Measurements from ENCODE around the gene DEXI.
"Not testable (repeated sequence)": the region's sequence is repeated elsewhere in the genome, so short reads cannot be mapped to it uniquely, and the experiment has no call there.

DEXI gene

DNA sequence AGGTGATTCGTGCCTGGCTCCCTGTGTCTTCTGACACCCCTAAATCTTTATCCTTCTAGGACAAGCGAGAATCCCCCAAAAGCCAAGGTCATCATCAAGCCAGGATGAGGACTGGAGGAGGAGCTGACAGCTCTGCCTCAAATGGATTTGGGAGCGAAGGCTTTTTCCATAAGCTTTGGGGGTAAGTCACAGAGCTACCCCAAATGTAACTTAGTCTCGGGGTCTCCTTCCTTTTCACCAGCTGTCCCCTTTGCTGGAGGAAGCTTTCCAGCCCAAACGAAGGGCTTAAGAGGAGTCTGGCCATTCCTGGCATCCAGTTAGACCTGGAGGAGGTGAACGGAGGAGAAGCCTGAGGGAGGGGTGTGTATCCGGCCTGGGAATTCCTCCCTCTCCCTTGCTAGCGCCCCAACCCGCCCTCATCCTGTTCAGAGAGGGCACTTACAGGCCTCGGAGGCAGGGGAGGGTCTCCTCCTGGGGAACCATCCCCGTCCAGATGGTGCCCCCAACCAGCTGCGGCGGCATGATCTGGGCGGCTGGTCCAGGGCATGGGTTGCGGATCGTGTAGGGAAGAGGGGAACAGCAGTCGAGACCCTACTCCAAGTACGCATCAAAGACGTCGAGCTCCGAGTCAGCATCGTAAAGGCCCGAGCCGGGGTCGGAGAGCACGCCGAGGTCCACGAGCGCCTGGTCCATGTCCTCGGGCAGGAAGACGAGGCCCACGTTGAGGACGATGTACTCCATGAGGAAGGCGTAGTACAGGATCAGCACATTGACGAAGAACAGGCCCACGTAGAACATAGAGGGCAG, 938 bp downstream of the DEXI start:
- no peak for DNase-seq (ENCODE audit: low read depth in 2 of 2)

DNA sequence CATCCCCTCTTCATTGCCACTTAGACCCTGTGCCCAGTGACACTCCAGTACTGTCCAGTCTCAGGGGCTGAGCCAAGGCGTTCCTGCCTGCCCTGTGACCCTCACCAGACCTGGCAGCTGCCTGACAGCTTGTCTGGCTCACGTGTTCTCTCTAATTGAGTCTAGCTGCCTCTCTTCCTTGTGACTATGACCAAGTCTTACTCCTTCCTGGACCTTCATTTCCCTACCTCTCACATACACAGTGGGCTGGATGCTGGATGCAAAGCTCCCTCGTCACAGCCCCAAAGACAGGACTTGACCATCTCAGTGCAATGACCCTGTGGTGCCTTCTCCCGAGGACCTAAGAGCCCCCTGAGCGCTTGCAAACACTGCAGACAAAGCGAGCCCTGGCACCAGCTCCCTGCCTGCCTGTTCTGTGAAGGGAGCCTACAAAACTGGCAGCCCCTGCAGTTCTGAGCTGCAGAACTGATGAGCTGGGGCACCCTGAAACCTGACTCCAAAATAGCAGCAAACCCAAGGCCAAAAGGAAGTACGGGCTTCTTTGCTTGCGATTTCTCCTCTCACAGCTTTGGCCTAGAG, 1.7 kb downstream of the DEXI start:
- DNase-seq (ENCODE audit: low read depth in 2 of 2), result no peak

DNA sequence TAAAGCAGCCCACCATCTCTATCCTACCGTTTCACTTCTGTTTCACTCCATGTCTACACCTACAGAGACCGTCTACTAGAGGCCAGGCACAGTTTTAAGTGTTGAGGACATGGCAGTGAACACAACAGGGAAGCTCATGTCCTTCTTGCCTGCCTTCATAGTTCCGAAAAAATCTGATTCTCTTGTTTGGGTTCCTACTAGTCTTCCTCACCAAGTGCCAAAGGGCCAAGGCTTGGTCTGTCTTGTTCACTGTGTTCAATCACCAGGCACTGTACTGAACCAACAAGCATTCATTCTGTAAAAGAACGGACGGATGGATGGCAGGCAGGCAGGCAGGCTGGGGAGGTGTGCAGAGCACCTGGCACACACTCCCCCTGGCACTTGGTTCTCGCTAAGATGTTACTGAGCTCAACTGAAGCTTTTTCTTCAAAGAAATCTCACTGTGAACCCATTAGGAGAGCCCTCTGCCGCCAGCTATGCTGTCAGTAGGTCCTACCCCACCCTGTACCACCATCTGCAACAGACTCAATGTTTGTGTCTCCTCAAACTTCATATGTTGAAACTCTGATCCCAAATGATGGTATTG, 2.5 kb downstream of the DEXI start:
- no peak for DNase-seq (ENCODE audit: low read depth in 2 of 2)

DNA sequence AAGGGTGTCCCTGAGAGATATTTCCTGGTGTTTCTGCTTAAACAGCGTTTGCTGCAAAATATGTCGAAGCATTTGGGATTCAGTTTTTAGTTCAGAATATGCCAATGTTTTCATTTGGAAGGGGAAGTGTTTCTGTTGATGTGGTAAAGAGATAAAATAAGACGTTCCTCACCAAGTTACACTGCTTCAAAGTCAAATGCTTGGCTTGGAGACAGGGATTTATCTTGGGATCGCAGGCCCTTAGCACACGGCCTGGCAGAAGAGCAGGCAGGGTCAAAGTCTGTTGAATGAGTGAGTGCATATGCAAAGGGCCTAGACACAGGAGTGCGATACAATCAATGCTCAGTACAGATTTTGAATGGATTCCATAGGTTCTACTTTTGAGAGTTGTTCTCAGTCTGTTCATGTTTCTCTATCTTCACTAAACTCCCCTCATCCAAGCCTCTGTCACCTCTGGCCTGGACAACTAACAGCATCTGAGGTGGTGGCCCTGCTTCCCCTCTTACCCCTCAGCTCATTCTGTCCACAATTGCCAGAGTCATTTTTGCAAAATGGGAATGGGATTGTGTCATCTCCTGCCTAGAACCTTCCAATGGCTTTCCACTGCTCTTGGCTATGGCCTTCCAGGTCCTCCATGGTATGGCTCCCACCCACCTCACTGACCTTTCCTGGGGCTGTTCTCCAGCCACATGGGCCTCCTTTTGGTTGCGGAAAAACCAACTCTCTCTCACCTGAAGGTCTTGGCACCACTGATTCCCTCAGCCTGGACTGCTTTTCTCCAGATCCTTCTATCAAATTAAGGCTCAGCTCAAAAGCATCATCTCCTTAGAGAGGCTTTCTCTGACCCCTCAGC, 3.2 kb downstream of the DEXI start:
- no peak for DNase-seq (ENCODE audit: low read depth in 2 of 2)

DNA sequence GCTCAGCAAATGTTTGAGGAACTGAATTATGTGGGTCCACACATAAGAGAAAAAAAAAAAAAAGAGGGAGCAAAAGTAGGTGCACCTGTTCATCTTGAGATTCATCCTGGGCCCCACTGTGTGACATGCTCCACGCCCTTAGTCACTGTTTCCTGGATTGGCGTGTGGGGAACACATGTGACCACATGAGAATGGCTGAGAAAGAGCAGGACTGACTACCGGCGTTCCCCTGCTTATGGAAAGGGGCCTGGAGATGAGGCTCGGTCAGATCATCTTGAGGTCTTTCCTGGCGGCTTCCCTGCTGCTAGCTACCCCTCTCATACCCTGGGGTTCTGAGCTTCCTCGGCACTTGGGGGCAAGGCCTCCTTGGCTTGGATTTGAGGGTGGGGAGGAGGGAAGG, 3.9 kb downstream of the DEXI start:
- DNase-seq (ENCODE audit: low read depth in 2 of 2), result no peak

DNA sequence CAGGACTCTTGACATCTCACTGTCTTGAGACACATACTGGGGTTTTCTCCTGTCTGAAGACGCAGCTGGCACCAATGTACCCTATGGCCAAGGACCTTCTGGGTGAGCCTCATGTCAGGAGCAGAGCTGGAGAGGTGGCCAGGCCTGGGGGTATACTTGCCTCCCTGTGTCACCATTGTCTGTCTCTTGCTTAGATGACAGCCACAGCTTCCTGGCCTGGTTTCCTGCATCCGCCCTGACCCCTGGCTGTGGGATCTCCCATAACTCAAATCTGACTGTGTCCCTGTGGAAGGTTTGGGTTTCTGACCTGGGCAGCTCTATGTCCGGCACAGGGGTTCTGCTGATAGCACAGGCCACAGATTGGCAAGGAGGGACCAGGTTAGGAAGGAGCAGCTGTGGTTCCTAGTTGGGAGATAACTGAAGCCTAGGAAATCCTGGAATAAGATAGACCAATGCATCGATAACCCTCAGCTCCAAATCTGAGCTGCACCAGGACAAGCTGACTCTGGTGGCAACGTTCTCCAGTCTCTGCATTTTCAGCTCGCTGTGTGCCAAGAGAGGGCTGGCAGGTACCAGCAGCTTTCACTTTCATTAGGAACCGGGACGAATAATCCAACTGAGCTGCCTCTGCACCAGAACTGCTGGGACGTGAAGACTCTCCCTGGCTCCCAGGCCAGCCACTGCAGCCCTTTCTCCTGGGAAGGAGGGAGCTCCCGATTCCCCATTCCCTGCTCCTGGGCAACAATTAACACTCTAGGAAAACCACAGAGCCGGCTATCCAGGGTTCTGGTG, 5.0 kb downstream of the DEXI start:
- DNase-seq (ENCODE audit: low read depth in 2 of 2), result no peak

DNA sequence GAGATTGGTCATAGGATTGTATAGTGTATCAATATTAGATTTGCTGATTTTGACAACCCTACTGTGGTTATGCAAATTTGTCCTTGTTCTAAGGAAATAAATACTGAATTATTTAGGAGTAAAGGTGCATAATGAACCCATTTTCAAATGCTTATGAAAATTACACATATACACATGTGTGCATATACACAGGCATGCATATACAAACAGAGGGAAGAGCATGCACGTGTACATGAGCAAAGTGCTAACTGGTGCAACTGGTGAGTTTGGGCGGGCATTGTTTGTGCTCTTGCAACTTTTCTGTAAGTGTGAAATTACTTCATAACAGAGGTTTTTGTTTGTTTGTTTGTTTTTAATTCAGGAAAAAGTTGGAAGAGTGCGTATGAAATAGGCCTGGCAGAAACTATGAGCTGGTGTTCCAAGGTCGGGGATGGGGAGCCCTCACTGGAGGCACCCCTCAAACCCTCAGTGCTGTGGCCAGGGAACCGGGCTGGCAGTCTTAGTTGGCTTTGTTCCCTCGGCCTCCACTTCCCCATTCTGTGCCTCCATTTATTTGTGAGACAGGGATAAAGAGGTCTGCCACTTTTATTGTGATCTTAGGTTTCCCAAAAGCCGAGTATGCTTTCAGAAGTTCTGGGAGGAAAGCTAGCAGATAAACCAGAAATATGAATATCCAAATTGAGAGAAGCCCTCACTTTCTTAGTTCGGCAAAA, 5.8 kb downstream of the DEXI start:
- DNase-seq (ENCODE audit: low read depth in 2 of 2), result no peak

DNA sequence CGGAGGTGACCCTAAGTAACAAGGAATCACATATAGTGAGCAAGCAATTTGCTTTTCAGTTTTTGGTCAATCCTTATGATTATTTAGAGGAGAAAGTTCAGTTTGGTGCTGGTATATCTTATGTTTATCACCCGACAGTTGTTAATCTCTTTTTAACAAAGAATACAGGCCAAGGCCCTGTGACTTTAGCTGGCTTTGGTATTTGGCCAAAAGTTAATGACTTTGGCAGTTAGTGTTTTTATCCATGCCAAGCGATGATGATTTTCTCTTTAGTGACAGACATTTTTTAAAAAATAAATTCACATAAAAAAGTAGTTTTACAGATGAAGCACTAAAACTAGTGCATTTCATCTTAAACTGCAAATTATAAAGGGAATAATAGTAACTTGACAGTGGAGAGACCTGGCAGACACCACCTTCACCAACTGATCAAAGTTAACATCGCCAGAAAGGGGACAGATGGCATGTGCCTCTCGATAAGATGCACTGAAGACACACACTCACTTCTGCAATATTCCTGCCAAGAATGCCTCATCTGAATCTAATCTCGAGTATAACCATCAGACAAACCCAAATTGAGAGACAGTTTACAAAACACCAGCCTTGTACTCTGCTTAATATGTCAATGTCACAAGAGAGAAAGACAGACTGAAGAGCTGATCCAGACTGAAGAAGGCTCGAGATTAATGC, 6.9 kb downstream of the DEXI start:
- no peak for DNase-seq (ENCODE audit: low read depth in 2 of 2)

DNA sequence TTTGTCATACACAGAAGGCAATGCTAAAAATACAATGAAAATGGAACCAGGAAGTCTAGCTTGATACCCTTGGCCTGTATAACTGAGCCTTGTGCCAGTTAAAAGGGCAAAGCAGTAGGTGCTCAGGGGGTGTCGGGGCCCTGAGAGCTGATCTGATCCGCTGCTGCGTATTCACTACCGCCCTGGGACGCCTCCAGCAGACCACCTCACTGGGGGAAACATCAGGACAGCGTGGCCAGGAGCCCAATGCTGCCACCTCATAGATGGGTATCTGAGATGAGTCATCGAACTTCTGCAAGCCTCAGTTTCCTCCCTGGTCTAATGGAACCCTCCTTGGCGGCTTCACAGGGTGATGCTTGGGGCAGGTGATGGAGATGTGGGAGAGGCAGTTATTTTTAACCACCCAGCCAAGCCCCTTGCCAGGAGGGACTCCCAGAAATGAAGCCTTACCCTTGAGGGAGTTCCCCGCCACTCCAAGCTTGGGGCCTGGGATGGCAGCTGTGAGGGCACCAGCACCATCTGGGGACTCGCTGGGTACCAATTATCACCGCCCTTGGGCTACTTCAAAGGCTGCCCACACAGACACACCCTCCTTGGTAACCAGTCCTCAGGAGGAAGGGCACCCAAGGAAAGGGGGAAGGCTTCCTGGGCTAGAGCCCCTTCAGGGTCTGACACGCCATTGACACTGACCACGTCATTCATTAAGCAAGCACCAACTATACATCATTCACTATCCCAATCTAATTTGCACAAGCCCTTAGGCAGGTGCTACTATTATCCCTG, 7.8 kb downstream of the DEXI start:
- DNase-seq (ENCODE audit: low read depth in 2 of 2), result no peak

DNA sequence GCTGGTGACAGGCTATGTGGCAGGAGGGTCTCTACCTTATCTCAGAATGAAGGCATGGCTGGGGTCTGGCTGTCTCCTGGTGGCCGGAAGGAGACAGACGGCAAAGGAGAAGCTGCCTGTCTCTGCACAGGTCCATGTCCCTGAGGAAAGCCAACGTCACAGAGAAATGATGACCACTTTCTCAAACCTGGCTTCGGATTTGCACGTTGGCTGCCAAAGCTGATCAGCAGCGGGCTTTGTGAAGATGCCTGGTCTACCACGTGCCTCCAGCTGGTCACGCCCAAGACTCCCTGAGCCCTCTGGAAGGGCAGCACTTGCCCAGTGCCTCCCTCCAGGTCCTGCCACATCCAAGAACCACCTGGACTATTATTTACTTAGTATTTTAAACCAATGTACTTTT, 8.4 kb downstream of the DEXI start:
- no peak for DNase-seq (ENCODE audit: low read depth in 2 of 2)

DNA sequence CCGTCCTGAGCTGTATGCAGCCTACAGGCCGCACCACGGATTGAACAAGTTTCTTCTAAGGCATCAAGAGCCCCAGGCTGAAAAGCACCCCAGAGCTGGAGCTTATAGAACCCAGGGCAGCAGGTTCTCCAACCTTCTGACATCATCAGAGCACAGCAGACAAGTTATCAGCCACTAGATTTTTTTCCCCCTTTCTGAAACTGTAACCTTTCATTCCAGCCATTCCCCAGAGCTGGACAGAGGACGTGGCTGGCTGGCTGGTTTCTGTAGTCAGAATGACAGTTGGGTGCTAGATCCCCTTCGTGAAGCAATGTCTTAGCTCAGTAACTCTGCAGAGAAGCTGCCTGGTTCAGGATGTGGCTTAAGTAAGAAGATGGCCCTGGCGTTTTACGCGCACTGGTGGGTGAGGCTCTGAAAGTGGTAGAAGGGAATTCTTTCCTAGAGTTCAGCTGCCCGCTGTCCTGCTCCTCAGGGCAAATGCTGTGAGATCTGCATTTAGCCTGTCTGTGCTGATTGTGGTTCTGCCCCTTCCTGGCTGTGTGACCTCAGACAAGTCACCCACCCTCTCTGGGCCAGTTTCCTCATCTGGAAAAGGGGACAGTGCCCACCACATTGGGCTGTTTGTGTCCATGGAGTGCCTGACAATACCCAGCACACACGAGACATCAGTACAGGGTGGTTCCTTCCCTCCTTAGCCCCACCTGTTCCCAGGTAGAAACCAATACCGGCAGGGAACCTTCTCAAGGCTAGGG, 9.1 kb downstream of the DEXI start:
- DNase-seq (ENCODE audit: low read depth in 2 of 2), result no peak

DNA sequence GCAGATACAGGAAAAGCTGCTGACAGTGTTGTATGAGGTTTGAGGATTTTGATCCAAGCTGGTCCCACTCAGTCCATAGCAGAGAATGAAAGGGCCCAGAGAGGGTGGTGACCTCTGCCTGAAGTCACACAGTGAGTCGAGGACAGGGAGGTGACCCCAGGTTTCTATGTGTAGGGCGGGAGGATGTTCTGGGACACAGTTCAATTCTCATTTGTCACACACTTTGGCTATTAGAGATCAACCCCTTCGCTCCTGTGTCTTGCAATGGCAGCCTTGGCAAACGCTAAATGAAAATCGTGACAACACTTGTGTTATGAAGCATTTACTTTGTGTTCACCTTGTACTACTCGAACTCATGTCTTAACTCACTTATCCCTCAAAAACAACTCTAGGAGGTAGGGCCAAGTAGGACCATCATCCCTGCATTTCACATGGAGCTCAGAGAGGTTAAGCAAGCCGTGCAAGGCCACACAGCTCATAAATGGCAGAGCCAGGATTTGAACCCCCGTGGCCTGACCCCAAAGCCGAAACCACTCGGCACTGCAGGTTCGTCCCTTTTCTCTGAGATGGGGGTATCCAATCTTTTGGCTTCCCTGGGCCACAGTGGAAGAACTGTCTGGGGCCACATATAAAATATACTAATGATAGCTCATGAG, 10.2 kb downstream of the DEXI start:
- DNase-seq (ENCODE audit: low read depth in 2 of 2), result no peak

DNA sequence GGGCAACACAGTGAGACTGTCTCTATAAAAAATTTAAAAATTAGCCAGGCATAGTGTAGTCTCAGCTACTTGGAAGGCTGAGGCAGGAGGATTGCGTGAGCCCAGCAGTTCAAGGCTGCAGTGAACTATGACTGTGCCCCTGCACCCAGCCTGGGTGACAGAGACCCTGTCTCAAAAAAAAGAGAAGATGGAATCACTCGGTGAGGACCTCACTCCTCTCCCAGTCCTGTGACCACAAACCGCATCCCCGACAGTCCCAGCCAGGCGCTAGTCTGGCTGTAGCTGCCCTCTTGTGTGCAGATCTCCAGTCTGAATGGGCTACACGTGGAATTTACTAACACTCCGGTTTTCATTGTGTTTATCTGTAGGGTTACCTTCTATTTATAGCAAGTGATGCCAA, 11.1 kb downstream of the DEXI start:
- no peak for DNase-seq (ENCODE audit: low read depth in 2 of 2)

DNA sequence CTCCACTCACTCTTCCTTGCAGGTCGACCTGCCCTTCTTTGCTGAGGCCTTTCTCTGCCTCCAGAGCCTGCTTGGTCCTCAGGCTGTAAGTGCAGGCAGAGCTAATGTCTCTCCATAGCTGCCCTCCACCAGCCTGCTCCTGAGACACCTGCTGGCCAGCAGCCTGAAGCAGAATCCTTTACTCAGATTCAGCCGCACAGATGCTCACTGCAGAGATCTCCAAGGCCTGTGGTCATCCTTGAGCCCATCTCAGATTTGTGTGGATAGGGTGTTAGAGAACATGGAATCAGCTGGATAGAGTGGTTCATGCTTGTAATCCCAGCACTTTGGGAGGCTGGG, 11.5 kb downstream of the DEXI start:
- DNase-seq (ENCODE audit: low read depth in 2 of 2), result no peak

DNA sequence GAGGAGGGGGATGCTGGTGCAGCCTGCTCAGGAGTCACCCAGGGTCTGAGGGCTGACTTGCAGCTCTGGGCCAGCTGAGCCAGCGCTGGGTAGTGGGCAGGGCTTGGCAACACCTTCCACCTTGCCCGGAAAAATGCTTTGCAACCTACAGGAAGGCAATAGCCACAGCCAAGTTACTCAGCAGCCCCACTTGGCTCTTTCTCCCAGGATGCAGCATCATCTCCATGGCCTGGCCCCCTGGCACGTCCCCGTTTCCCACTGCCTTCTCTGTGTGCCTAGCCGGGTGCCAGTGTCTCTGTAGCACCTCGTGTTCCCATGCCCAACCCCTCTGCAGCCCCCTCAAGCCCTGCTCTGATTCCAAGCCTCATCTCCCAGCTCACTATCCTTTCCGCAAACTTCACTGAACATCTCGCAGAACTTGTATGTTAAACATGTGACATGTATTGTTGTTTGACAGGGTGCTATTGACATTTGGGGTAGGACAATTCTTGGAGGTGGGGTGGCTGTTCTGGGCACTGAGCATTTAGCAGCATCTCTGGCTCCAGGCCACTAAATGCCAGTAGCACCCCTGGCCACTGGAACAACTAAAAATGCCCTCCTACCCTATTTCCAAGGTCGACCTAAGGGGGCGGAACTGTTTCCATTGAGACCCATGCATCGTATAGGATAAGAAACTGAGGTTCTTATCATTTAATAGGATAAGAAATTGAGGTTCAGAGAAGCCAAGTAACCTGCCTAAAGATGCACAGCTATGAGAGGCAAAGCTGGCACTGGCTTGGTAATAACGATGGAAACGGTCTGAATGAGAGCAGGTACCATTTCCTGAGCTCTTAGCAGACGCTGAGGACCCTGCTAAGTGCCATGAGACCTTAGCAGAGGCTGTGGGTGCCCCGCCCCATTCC, 12.2 kb downstream of the DEXI start:
- DNase-seq (ENCODE audit: low read depth in 2 of 2), result no peak

DNA sequence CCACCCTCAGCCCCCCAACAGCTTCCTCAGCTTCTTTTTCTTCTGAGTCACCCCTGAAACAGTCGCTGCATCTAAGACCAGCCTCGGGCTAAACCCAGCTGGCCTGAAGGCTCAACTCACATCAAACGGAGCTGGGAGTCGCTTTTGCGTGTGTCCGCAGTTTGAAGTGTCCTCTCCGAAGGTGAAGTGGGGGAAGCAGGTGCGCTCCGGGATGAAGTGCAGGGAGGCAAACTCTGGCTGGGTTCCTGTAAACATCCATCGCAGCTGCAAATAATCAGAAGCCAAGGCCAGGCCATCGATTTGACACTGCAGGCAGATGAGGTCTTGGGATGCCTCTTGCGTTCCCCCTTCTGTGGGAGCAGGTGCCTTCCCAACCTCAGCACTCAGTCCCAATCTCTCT, 13.2 kb downstream of the DEXI start:
- not testable (repeated sequence) for DNase-seq (ENCODE audit: low read depth in 2 of 2)

DNA sequence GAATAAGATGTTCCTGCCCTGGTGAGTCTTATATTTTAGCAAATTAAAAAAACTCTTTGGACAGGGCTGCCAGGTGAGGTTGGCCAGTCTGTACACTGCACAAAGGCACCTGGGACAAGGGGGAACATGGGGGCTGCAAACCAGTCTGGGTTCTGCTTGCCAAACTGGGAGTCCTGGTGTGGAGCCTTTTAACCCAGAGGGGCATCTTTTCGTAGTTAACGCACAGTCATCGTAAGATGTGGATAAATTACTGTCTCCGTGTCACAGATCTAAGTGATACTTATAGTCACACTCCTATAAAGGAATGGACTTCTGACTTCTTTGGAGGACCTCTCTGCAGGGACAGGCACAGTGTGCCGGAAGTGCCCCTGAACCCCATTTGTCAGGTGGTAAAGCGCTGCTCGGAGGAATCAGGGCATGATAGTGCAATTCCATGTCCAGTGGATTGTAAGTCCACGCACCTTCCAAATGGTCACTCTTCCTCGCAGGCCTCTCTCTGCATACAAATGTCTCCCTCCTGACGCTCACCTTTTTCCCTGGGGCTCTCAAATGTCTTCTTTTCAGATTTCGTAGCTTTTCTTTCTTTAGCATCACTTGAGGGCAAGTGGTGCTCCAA, 14.7 kb downstream of the DEXI start:
- no peak for DNase-seq (ENCODE audit: low read depth in 2 of 2)

Measured in stimulated activated CD8-positive, alpha-beta memory T cell treated with anti-CD3 and anti-CD28 coated beads, Interleukin-15, amount 100 ng/mL, for 4 hours (primary cell).